GM10847 (cell line): Measurements from ENCODE around the gene CD81.

ENCODE experiments used
- POLR2A ChIP-seq: IDR thresholded peaks from 2 replicates; pipeline ENCODE4 v1.6.1; 2011; ENCODE audit not compliant: insufficient read length; ENCODE audit errors: extremely low read depth

Gene CD81

GRCh38 chr11:2355000-2355644 is 22.0 kb upstream of the CD81 start:
- no peak for TF ChIP-seq POLR2A

GRCh38 chr11:2357246-2357645 is 19.9 kb upstream of the CD81 start:
- TF ChIP-seq POLR2A, result no peak

GRCh38 chr11:2358754-2359442 is 18.2 kb upstream of the CD81 start:
- TF ChIP-seq POLR2A, result no peak

GRCh38 chr11:2359557-2359956 is 17.6 kb upstream of the CD81 start:
- no peak for TF ChIP-seq POLR2A

- TF ChIP-seq POLR2A, result no peak
These were observed 16.9 kb upstream of the CD81 start for GRCh38 chr11:2360081-2360642.

- no peak for TF ChIP-seq POLR2A
These were observed 15.5 kb upstream of the CD81 start for GRCh38 chr11:2361565-2361964.

- no peak for TF ChIP-seq POLR2A
These were observed 14.7 kb upstream of the CD81 start for GRCh38 chr11:2362414-2362813.

- TF ChIP-seq POLR2A, result no peak
These were observed 14.0 kb upstream of the CD81 start for GRCh38 chr11:2363130-2363529.

GRCh38 chr11:2363577-2364370 is 13.3 kb upstream of the CD81 start:
- TF ChIP-seq POLR2A, result no peak

GRCh38 chr11:2365571-2366210 is 11.4 kb upstream of the CD81 start:
- no peak for TF ChIP-seq POLR2A

- TF ChIP-seq POLR2A, result no peak
These were observed 10.8 kb upstream of the CD81 start for GRCh38 chr11:2366276-2366675.

- TF ChIP-seq POLR2A, result no peak
These were observed 10.4 kb upstream of the CD81 start for GRCh38 chr11:2366733-2367132.

GRCh38 chr11:2367266-2368160 is 9.6 kb upstream of the CD81 start:
- TF ChIP-seq POLR2A, result no peak

GRCh38 chr11:2368178-2368850 is 8.8 kb upstream of the CD81 start:
- TF ChIP-seq POLR2A, result no peak
